Frontal cortex (tissue), 4 donors: Measurements from ENCODE around the gene DPYD. TPM values are rescaled to one million over a fixed set of nuclear protein-coding genes. Genes with fewer than 3 reads are reported as not detected.

Experiments used
- DNase-seq, 2 donors: peaks; one replicate each; pipeline ENCODE4 v3.0.0; 2012; ENCODE audit warnings: low spot score in 2 of 2
- FAIRE-seq: peaks from 2 replicates; lab custom pipeline; 2012; peaks lifted over from hg19 to GRCh38; lab: Jason Lieb, UNC
- total RNA-seq: library from RNA; depleted of rRNA; stranded (reverse); fragments of >200 nt; gene quantifications from one replicate; pipeline ENCODE4 v1.2.3, GENCODE V29; 2014
- donor health status: control.
- donor health status: control.
- donor health status: control.

DPYD gene
- total RNA-seq, 1 donor from 2014 or later, result 51.4 TPM

GRCh38 chr1:97093741-97094140, 827.1 kb downstream of the DPYD start:
- FAIRE-seq, result no peak

GRCh38 chr1:97092824-97093223, 828.0 kb downstream of the DPYD start:
- DNase-seq (no peak), FAIRE-seq (no peak)

More at GRCh38 chr1:97093741-97094140, 827.1 kb downstream of the DPYD start:
- no peak for DNase-seq

GRCh38 chr1:97091679-97092078, 829.2 kb downstream of the DPYD start:
- no peak for DNase-seq
- FAIRE-seq, result no peak

GRCh38 chr1:97091263-97091662, 829.6 kb downstream of the DPYD start:
- FAIRE-seq (no peak), DNase-seq (no peak)

- FAIRE-seq (no peak), DNase-seq (no peak)
Measured at GRCh38 chr1:97090725-97091124, 830.1 kb downstream of the DPYD start.

- no peak for FAIRE-seq
Measured at GRCh38 chr1:97089173-97089572, 831.7 kb downstream of the DPYD start.

GRCh38 chr1:97088391-97088790, 832.4 kb downstream of the DPYD start:
- FAIRE-seq (no peak), DNase-seq (no peak)

More at GRCh38 chr1:97089173-97089572, 831.7 kb downstream of the DPYD start:
- DNase-seq, result no peak

- FAIRE-seq, result no peak
- no peak for DNase-seq
Measured at GRCh38 chr1:97084546-97084945, 836.3 kb downstream of the DPYD start.

GRCh38 chr1:97082160-97082848, 838.5 kb downstream of the DPYD start:
- no peak for DNase-seq

GRCh38 chr1:97078872-97079271, 842.0 kb downstream of the DPYD start:
- FAIRE-seq (no peak), DNase-seq (no peak)

More at GRCh38 chr1:97082160-97082848, 838.5 kb downstream of the DPYD start:
- FAIRE-seq, result no peak

GRCh38 chr1:97077221-97077620, 843.6 kb downstream of the DPYD start:
- DNase-seq (no peak), FAIRE-seq (no peak)

- no peak for DNase-seq
- no peak for FAIRE-seq
Measured at GRCh38 chr1:97074771-97075170, 846.1 kb downstream of the DPYD start.

GRCh38 chr1:97073936-97074335, 846.9 kb downstream of the DPYD start:
- FAIRE-seq (no peak), DNase-seq (no peak)

GRCh38 chr1:97073169-97073568, 847.7 kb downstream of the DPYD start:
- FAIRE-seq (no peak), DNase-seq (no peak)

- DNase-seq (no peak), FAIRE-seq (no peak)
Measured at GRCh38 chr1:97071173-97071572, 849.7 kb downstream of the DPYD start.

GRCh38 chr1:97070376-97070775, 850.5 kb downstream of the DPYD start:
- FAIRE-seq, result no peak
- no peak for DNase-seq

GRCh38 chr1:97069312-97069711, 851.5 kb downstream of the DPYD start:
- DNase-seq, result no peak
- FAIRE-seq, result no peak

GRCh38 chr1:97066860-97067259, 854.0 kb downstream of the DPYD start:
- FAIRE-seq, result no peak
- DNase-seq, result no peak

GRCh38 chr1:97063532-97063931, 857.3 kb downstream of the DPYD start:
- DNase-seq (no peak), FAIRE-seq (no peak)

GRCh38 chr1:97061604-97062003, 859.2 kb downstream of the DPYD start:
- FAIRE-seq (no peak), DNase-seq (no peak)

GRCh38 chr1:97056386-97056785, 864.4 kb downstream of the DPYD start:
- DNase-seq, result no peak
- FAIRE-seq, result no peak

GRCh38 chr1:97053268-97053667, 867.6 kb downstream of the DPYD start:
- no peak for FAIRE-seq

More at GRCh38 chr1:97053268-97053667, 867.6 kb downstream of the DPYD start:
- DNase-seq, result no peak
